Measurements from ENCODE around the gene LRRC75A. TPM values are rescaled to one million over a fixed set of nuclear protein-coding genes. Genes with fewer than 3 reads are reported as not detected.
"Not testable (repeated sequence)": the region's sequence is repeated elsewhere in the genome, so short reads cannot be mapped to it uniquely, and the experiment has no call there.

The LRRC75A gene
- total and polyA plus RNA-seq, 4 experiments from 2014 or later: 0.72 to 5.7 (median 4.0) TPM

- intact Hi-C loops (cut with micrococcal nuclease): no loop called here
- Mint-ChIP-seq H3K4me3 (no peak overlapping the region), H3K36me3 (peaks cover 32 to 75% of the 10 kb centered on the region in 2 donors), H3K9me3 (no peaks in the 10 kb centered on the region), H3K27ac (peak overlapping the region in 5 of 7 donors; percentile 40 to 80 (median 60)), H3K4me1 (peaks cover 29 to 64% (median 42%) of the 10 kb centered on the region in 4 donors), H3K27me3 (no peaks in the 10 kb centered on the region)
- peaks cover 38% of the 10 kb centered on the region for H3K4me1 ChIP-seq (ENCODE audit: insufficient read depth, low read length)
- peaks cover 24% of the 10 kb centered on the region for H3K36me3 ChIP-seq (ENCODE audit: insufficient read depth, low read length)
- no peak overlapping the region for H3K4me3 ChIP-seq (ENCODE audit: low read length in 2 of 2)
- H3K9me3 ChIP-seq (ENCODE audit: control insufficient read depth in 1 of 2, low read length in 2 of 2): no peaks in the 10 kb centered on the region
- CTCF ChIA-PET (ENCODE audit: partially characterized antibody): interaction anchor here (0.8 to 2.8 kb wide), 4 partner anchors 9 to 78 kb away, joined by 3 to 10 read pairs (median 4); partner anchors contain the start of gene TRPV2
- POLR2A ChIA-PET (ENCODE audit: partially characterized antibody): interaction anchor here (1.8 to 2.3 kb wide), 3 partner anchors 28 to 63 kb away, joined by 3 to 11 read pairs (median 9); partner anchors contain the start of genes TRPV2 and UBB
- DNase-seq: peak in 1 of 5 donors; percentile 19
- H3K27me3 ChIP-seq (ENCODE audit: insufficient read depth, low read length): no peaks in the 10 kb centered on the region
- no peak overlapping the region for H3K27ac ChIP-seq (ENCODE audit: low read depth, low read length)
These were observed 48.3 kb downstream of the LRRC75A start for GRCh38 chr17:16443511-16444257.

DNA sequence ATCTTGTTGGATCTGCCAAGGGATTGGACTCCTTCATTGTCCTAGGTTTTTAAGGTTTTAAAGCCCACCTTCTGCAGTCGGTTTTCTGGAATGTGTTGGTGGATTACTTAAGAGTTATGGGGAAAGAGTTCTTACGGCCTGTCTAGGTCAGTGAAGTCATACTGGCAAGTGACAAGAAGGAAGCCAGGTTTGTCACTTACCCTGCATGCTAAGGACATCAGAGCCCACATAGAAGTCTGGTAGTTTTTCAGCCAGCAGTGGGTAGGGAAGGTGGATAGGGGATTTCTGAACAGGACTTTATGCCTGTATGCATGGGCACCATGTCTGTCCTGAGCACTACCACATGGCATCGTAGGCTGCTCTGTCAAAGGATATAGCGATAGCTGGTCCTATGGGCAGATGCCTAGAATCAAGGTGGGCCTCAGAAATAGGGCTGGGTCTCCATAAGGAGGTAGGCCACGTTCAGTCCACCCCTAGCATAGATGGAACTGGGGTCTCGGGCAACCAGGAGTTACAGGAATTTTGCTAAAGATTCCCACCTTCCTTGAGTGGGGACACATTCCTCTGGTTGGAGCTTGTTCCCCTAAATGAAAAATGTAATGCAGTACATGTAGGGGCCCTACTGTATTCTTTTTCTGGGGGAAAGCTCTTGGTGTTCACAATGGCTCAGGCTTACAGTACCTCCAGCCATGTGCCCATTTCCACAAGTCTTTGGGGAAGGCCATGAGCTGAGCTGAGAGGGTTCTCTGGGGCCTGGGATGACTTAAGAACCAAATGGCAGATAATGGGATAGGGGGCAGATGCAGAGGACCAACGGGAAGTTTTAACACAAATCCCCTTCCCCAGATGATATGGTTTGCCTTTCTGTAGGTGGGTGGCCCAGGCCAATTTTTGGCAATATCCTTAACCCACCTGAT is 49.1 kb downstream of the LRRC75A start:
- H3K36me3 Mint-ChIP-seq: peaks cover 32 to 72% of the 10 kb centered on the region in 2 donors
- Histone ChIP-seq H3K27me3 (ENCODE audit: insufficient read depth, low read length) (no peaks in the 10 kb centered on the region), H3K27ac (ENCODE audit: low read depth, low read length) (no peak overlapping the region), H3K36me3 (ENCODE audit: insufficient read depth, low read length) (peaks cover 19% of the 10 kb centered on the region), H3K9me3 (ENCODE audit: control insufficient read depth in 1 of 2, low read length in 2 of 2) (no peaks in the 10 kb centered on the region), H3K4me3 (ENCODE audit: low read length in 2 of 2) (no peak overlapping the region), H3K4me1 (ENCODE audit: insufficient read depth, low read length) (peaks cover 45% of the 10 kb centered on the region)
- DNase-seq: peak in 1 of 5 donors; percentile 9
- POLR2A ChIA-PET (ENCODE audit: partially characterized antibody): interaction anchor here (2.2 to 4.6 kb wide), 3 partner anchors 8 to 62 kb away, joined by 9 to 34 read pairs (median 11); partner anchors contain the start of genes TRPV2 and UBB
- peak overlapping the region; percentile 10 to 87 (median 73) for H3K27ac Mint-ChIP-seq
- intact Hi-C loops (cut with micrococcal nuclease): no loop called here
- H3K9me3 Mint-ChIP-seq: no peaks in the 10 kb centered on the region
- peak overlapping the region in 3 of 8 donors; percentile 8 to 35 (median 8) for H3K4me3 Mint-ChIP-seq
- no peaks in the 10 kb centered on the region for H3K27me3 Mint-ChIP-seq
- peaks cover 33 to 67% (median 44%) of the 10 kb centered on the region in 4 donors for H3K4me1 Mint-ChIP-seq
- CTCF ChIA-PET (ENCODE audit: partially characterized antibody): interaction anchor here (1.2 to 5.9 kb wide), 4 partner anchors 10 to 79 kb away, joined by 4 to 71 read pairs (median 10); partner anchors contain the start of gene TRPV2

DNA sequence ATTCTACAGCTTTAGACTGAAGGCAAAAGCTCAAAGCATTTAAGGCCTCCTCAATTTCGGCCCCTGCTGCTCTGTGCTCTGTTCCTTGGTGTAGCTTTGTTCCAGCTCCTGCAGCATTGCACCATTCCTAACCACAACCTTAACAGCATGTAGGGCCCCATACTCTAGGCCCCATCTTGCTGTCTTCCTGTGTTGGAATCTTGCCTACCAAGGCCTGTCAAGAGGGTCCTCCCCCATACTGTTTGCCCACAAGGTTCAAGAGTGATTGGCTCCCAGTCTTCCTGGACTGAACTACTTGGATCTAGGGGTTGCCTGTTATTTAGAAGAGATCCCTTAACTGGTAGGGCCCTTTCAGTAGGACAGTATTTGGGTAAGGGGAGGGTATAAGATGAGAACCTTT is 49.9 kb downstream of the LRRC75A start:
- H3K4me3 Mint-ChIP-seq: peak overlapping the region in 6 of 8 donors; percentile 29 to 64 (median 52)
- H3K36me3 Mint-ChIP-seq: peaks cover 32 to 67% of the 10 kb centered on the region in 2 donors

DNA sequence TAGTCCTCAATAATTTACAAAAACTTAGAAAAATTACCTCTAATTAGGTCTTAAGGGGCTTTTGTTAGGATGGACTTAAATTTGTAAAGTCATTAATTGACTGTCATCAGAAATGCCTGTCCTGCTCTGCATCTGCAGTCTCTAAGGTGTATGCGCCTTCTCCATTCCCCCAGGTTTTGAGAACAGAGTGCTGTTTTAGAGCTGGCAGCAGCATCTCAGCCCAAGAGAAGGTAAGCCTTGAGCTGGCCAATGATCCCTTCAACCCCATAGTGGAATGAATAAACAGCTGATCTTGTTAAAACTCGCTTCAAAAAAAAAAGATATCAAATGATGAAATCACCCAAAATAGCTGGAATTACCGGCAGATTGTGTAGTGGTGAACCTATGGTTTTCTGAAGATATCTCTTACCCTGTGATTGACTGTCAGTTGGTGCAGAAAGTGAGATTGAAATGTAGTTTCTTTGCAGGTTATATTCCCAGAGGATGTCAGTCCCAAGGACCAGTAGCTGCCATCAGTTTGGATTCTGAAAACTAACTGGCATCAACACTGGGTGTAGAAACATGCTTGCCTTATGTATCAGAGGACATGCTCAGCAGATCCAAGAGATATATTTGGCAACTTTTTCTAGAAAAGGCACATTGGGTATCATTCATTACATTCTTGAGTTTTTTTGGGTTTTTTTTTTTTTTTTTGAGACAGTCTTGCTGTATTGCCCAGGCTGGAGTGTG is 50.9 kb downstream of the LRRC75A start:
- peaks cover 29 to 59% of the 10 kb centered on the region in 2 donors for H3K36me3 Mint-ChIP-seq
- Histone ChIP-seq H3K36me3 (ENCODE audit: insufficient read depth, low read length) (peaks cover 19% of the 10 kb centered on the region), H3K4me3 (ENCODE audit: low read length in 2 of 2) (no peak overlapping the region), H3K4me1 (ENCODE audit: insufficient read depth, low read length) (peaks cover 45% of the 10 kb centered on the region), H3K27me3 (ENCODE audit: insufficient read depth, low read length) (no peaks in the 10 kb centered on the region), H3K27ac (ENCODE audit: low read depth, low read length) (peak overlapping the region; percentile 94), H3K9me3 (ENCODE audit: control insufficient read depth in 1 of 2, low read length in 2 of 2) (no peaks in the 10 kb centered on the region)
- intact Hi-C loops (cut with micrococcal nuclease): no loop called here
- DNase-seq: no peak
- H3K27me3 Mint-ChIP-seq: no peaks in the 10 kb centered on the region
- H3K4me3 Mint-ChIP-seq: peak overlapping the region; percentile 31 to 99 (median 76)
- peak overlapping the region; percentile 22 to 98 (median 71) for H3K27ac Mint-ChIP-seq
- ChIA-PET POLR2A (ENCODE audit: partially characterized antibody) (interaction anchor here (1.4 to 8.2 kb wide), 7 partner anchors 9 to 95 kb away, joined by 3 to 122 read pairs (median 11); partner anchors contain the start of genes TRPV2 and UBB), CTCF (ENCODE audit: partially characterized antibody) (interaction anchor here (0.6 to 5.9 kb wide), 9 partner anchors 12 to 146 kb away, joined by 3 to 71 read pairs (median 4); partner anchors contain the start of genes CENPV and TRPV2)
- peaks cover 29 to 69% (median 42%) of the 10 kb centered on the region in 4 donors for H3K4me1 Mint-ChIP-seq
- H3K9me3 Mint-ChIP-seq: no peaks in the 10 kb centered on the region

More for the DNA sequence above, 49.9 kb downstream of the LRRC75A start:
- POLR2A ChIA-PET (ENCODE audit: partially characterized antibody): interaction anchor here (2.2 to 4.6 kb wide), 4 partner anchors 9 to 94 kb away, joined by 9 to 34 read pairs (median 11); partner anchors contain the start of genes TRPV2 and UBB
- Mint-ChIP-seq H3K9me3 (no peaks in the 10 kb centered on the region), H3K27ac (peak overlapping the region in 5 of 7 donors; percentile 49 to 87 (median 73)), H3K4me1 (peaks cover 32 to 70% (median 43%) of the 10 kb centered on the region in 4 donors), H3K27me3 (no peaks in the 10 kb centered on the region)
- Histone ChIP-seq H3K9me3 (ENCODE audit: control insufficient read depth in 1 of 2, low read length in 2 of 2) (no peaks in the 10 kb centered on the region), H3K36me3 (ENCODE audit: insufficient read depth, low read length) (peaks cover 19% of the 10 kb centered on the region), H3K4me1 (ENCODE audit: insufficient read depth, low read length) (peaks cover 45% of the 10 kb centered on the region), H3K4me3 (ENCODE audit: low read length in 2 of 2) (no peak overlapping the region), H3K27ac (ENCODE audit: low read depth, low read length) (no peak overlapping the region), H3K27me3 (ENCODE audit: insufficient read depth, low read length) (no peaks in the 10 kb centered on the region)
- CTCF ChIA-PET (ENCODE audit: partially characterized antibody): interaction anchor here (1.0 to 5.9 kb wide), 4 partner anchors 11 to 145 kb away, joined by 3 to 71 read pairs (median 6); no protein-coding TSS in a partner anchor
- peak in 1 of 5 donors; percentile 12 for DNase-seq
- intact Hi-C loops (cut with micrococcal nuclease): no loop called here

DNA sequence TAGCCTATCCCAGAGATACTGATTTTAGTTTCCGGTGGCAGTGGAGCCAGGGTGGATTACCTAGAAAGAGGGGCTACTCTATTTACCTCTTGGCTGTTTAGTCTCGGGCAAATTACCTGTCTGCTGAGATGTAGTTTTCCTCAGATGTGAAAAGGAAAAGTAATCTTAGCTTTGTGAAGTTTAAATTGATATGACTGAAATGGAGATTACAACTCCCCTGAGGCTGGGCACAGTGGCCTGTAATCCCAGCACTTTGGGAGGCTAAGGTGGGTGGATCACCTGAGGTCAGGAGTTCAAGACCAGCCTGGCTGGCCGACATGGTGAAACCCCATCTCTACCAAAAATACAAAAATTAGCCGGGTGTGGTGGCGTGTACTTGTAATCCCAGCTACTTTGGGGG is 51.6 kb downstream of the LRRC75A start:
- Mint-ChIP-seq H3K27ac (peak overlapping the region; percentile 96 to 100 (median 99)), H3K36me3 (peaks cover 25 to 59% of the 10 kb centered on the region in 2 donors), H3K4me3 (peak overlapping the region; percentile 98 to 100 (median 99)), H3K4me1 (peaks cover 33 to 63% (median 44%) of the 10 kb centered on the region in 4 donors)
- Histone ChIP-seq H3K27ac (ENCODE audit: low read depth, low read length) (peak overlapping the region; percentile 94), H3K4me1 (ENCODE audit: insufficient read depth, low read length) (peaks cover 45% of the 10 kb centered on the region), H3K4me3 (ENCODE audit: low read length in 2 of 2) (peak overlapping the region; percentile 78 to 95), H3K36me3 (ENCODE audit: insufficient read depth, low read length) (peaks cover 19% of the 10 kb centered on the region)
- H3K27me3 Mint-ChIP-seq; H3K9me3 Mint-ChIP-seq; intact Hi-C loops (cut with micrococcal nuclease); DNase-seq; H3K9me3 ChIP-seq (ENCODE audit: control insufficient read depth in 1 of 2, low read length in 2 of 2); H3K27me3 ChIP-seq (ENCODE audit: insufficient read depth, low read length): not testable (repeated sequence)
- POLR2A ChIA-PET (ENCODE audit: partially characterized antibody): interaction anchor here (1.4 to 8.2 kb wide), 7 partner anchors 9 to 96 kb away, joined by 3 to 122 read pairs (median 11); partner anchors contain the start of genes TRPV2 and UBB
- CTCF ChIA-PET (ENCODE audit: partially characterized antibody): interaction anchor here (0.7 to 5.9 kb wide), 6 partner anchors 11 to 87 kb away, joined by 3 to 71 read pairs (median 8); partner anchors contain the start of genes CENPV and TRPV2
